Amniotic stem cell (primary cell): ENCODE measurements around the gene TOM1L2.

Experiments
- DNase-seq: peaks from one replicate; lab custom pipeline; 2025; lab: John Stamatoyannopoulos, UW

TOM1L2 gene

GRCh38 chr17:17806035-17806434 is 166.2 kb downstream of the TOM1L2 start:
- no peak for DNase-seq

GRCh38 chr17:17805575-17805974 is 166.6 kb downstream of the TOM1L2 start:
- no peak for DNase-seq

DNA sequence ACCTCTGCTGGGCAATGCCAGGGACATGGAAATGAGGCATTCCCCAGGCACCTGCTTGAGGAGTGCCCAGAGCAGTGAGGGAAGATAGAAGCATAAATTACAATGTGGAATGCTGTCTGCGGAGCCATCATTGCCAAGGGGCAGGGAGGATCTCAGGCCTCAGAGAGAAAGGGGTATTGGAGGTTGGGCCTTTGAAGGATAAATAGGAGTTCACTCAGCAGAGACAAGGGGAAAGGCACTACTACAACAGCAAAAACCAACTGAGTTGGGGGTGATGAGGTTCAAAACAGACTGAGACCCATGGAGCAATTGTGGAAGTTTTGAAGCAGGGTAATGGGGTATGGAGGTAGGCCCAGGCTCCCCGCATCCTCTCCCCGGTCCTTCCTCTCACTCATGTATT is 168.2 kb downstream of the TOM1L2 start:
- no peak for DNase-seq

DNA sequence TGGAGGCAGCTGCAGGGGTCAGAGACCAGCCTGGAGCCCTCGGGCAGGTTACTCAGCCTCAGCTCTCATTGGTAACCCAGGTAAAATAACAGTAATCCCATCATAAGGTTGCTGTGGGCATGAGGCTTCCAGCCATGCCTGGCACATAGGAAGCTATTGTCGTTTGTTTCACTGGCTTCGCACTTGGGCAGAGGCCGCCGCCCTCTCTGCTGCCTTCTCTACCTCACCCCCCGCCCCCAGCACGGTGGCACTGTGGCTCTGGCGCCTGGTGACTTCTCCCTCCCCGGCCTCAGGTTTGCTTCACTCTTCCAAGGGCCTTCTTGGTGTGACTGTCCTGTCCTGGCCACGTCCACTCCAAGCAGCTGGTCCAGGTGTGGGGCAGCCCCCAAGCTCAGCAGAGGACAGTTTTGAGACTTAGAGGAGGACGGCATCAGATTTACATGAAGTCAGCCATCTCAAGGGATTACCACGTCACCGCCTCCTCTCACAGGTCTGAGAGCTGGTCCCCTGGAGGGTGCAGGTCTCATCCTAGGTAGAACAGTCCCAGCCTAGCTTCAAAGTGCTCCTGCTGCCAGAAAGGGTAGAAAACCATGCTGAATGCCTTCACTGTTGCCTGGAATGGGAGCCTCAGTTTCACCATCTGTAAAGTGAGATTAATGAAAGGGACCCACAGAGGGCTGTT is 170.3 kb downstream of the TOM1L2 start:
- no peak for DNase-seq

DNA sequence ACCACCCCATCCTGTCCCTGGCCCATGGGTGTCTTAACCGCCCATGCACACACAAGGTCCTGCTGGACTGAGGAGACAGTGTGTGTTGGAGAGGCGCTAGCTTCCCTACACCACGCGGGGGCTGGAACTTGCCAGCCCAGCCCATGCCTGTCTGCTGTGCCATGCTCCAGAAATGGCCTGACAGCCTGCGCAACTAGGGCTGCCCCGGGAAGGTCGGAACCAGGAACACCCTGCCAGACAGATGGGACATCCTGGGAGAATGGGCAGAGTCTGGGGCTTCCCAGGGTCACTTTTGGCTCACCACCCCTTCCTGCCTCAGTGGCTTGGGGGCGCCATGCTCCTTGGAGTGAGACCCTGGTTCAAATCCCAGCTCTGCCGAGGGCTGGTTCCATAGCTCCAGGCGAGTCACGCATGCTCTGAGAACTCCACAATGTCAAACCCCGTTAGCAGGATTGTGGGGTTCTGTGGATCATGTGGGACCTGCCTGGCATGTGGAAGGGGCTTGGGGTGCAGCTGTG is 171.6 kb downstream of the TOM1L2 start:
- DNase-seq, result no peak

GRCh38 chr17:17798573-17799255 is 173.5 kb downstream of the TOM1L2 start:
- no peak for DNase-seq

GRCh38 chr17:17798010-17798556 is 174.1 kb downstream of the TOM1L2 start:
- DNase-seq, result no peak

- DNase-seq, result no peak
Measured at GRCh38 chr17:17797119-17797809, 174.9 kb downstream of the TOM1L2 start.

- DNase-seq, result no peak
Measured at GRCh38 chr17:17796787-17797061, 175.5 kb downstream of the TOM1L2 start.

DNA sequence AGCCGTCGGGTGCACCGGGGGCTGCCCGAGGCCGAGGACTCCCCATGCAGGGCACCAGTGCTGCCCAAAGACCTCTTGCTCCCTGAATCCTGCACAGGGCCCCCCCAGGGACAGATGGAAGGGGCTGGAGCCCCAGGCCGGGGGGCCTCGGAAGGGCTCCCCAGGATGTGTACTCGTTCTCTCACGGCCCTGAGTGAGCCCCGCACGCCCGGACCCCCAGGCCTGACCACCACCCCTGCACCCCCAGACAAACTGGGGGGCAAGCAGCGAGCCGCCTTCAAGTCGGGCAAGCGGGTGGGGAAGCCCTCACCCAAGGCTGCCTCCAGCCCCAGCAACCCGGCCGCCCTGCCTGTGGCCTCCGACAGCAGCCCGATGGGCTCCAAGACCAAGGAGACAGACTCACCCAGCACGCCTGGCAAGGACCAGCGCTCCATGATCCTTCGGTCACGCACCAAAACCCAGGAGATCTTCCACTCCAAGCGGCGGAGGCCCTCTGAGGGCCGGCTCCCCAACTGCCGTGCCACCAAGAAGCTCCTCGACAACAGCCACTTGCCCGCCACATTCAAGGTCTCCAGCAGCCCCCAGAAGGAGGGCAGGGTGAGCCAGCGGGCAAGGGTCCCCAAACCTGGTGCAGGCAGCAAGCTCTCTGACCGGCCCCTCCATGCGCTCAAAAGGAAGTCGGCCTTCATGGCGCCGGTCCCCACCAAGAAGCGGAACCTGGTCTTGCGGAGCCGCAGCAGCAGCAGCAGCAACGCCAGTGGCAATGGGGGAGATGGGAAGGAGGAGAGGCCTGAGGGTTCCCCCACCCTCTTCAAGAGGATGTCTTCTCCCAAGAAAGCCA is 176.0 kb downstream of the TOM1L2 start:
- DNase-seq, result no peak

DNA sequence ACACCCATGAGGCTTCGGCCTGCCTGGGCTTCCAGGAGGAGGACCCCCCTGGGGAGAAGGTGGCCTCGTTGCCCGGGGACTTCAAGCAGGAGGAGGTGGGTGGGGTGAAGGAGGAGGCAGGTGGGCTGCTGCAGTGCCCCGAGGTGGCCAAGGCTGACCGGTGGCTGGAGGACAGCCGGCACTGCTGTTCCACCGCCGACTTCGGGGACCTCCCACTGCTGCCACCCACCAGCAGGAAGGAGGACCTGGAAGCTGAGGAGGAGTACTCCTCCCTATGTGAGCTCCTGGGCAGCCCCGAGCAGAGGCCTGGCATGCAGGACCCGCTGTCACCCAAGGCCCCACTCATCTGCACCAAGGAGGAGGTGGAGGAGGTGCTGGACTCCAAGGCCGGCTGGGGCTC is 176.9 kb downstream of the TOM1L2 start:
- no peak for DNase-seq

DNA sequence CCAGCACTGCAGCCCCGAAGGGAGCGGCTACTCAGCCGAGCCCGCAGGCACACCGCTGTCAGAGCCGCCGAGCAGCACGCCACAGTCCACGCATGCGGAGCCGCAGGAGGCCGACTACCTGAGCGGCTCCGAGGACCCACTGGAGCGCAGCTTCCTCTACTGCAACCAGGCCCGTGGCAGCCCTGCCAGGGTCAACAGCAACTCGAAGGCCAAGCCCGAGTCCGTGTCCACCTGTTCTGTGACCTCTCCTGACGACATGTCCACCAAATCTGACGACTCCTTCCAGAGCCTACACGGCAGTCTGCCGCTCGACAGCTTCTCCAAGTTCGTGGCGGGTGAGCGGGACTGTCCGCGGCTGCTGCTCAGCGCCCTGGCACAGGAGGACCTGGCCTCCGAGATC is 177.8 kb downstream of the TOM1L2 start:
- DNase-seq, result no peak
